GM12873 (cell line): ENCODE results near the gene ARMC7.

Source experiments
- TF ChIP-seq, protein P1 (sequence below): IDR thresholded peaks from 2 replicates; pipeline ENCODE4 v1.5.1; 2012; ENCODE audit warnings: low read depth, mild to moderate bottlenecking, moderate library complexity, low read length, control low read depth; ENCODE audit not compliant: insufficient read depth; ENCODE audit errors: missing control alignments

Gene ARMC7

DNA sequence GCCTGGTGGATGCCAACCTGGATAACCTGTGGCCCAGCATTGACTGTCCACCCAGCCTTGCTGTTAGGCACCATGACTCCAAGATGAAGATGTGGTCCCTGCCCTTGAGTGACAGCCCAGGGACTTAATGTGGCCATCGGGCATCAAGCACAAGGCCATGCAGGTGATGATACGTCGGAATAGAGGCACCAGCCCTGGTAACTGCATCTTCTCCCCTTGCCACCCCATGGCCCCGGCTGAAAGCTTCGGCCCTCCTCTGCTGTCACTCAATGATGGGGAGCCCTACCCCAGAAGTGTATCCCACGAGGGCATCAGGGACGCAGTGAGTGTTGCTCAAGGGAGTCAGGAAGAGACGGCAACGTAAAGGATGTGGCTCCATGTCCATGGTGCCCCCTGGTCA is 19.8 kb downstream of the ARMC7 start:
- TF ChIP-seq, protein P1, sequence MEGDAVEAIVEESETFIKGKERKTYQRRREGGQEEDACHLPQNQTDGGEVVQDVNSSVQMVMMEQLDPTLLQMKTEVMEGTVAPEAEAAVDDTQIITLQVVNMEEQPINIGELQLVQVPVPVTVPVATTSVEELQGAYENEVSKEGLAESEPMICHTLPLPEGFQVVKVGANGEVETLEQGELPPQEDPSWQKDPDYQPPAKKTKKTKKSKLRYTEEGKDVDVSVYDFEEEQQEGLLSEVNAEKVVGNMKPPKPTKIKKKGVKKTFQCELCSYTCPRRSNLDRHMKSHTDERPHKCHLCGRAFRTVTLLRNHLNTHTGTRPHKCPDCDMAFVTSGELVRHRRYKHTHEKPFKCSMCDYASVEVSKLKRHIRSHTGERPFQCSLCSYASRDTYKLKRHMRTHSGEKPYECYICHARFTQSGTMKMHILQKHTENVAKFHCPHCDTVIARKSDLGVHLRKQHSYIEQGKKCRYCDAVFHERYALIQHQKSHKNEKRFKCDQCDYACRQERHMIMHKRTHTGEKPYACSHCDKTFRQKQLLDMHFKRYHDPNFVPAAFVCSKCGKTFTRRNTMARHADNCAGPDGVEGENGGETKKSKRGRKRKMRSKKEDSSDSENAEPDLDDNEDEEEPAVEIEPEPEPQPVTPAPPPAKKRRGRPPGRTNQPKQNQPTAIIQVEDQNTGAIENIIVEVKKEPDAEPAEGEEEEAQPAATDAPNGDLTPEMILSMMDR: no peak

DNA sequence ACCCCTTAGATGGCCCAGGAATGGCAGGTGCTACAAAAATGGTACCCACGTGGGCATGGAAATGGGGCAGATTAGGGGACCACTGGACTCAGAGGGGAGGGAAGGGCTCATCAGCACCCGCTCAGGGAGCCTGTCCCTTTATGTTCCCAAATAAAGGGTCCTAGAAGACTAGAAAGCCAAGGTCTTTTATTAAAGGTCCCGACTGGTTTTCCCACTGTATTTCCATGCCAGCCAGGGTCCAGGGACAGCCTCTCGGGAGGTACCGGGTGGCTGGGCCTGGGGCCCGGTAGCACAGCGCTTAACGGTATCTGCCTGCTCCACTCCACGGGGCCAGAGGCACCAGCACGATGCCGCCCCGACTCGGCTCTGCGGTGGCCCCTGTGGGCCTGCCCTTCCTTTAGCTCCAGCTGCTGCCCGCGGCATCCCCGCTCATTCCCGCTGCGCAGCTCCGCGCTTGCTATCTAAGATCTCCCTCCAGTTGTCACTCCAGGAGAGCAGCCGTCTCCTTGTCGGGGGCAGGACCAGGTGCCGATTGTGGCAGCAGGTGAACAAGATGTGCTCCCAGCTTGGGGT is 20.4 kb downstream of the ARMC7 start:
- TF ChIP-seq, protein P1: no peak

DNA sequence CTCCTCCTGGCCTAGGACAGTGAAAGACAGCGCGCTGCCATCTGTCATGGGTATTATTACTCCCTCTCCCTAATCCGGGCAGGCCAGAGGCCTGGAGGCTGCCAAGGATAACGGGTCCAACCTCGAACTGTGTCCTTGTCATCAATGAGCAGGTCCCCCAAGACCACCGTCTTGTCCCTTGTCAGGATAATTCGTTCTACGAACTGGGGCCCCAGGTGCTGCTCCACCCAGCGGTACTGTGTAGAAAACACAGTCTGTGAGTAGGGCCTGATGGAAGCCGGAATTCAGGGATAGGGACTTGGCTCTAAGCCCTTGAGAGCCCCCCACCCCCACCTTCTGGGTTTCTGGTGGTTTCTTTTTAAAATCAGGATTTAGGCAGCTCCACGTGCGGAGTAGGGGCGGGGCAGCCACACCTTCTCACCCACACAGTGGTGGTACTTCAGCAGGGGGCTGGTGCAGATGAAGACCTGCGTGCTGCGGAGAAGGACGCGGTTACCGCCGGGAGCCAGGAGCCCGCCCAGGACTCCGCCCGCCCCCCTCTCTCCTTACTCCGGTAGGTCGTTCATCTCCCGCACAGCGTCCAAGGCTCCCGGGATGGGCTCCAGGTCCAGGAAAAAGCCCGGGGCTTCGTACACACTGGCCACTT is 21.0 kb downstream of the ARMC7 start:
- TF ChIP-seq, protein P1: peak; percentile 58

DNA sequence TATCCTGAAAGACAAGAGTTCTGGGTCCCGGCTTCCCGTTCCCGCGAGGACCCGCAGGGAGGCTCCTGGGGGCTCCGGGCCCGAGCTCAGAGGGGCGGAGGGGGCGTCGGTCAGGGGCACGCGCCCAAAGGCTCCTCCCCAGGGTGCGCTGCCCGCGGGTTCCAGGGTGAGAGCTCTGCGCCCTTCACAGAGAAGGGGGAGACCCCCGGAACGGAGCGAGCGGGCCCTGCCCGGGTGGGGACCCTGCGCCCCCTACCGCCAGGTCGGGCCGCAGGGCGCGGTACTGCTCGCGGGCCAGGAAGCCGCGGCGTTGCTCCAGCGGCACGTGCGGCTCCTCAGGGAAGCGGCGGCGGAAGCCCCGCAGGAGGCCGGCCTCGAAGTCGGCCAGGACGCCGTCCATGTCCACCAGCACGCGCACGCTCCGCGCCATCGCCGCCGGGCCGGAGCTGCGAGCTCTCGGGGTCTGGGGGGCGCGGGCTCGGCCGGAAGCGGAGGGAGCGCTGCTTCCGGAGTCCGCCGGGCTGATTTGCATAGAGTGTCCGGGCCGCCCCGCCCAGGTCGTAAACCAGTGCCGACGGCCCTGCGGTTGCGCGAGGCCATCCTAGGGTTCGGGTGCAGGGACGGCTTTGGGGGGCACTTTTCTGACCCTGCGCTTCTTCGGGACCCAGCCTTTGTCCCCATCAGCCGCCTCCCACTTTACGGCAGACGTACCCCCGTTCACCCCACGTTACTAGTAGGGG is 21.7 kb downstream of the ARMC7 start, which contains the start of gene NT5C:
NT5C (minus strand) TSS at position 465 of the 740 bp plus-strand sequence; CDS start at position 430, 35 bp downstream.
- TF ChIP-seq, protein P1: peak; percentile 74

DNA sequence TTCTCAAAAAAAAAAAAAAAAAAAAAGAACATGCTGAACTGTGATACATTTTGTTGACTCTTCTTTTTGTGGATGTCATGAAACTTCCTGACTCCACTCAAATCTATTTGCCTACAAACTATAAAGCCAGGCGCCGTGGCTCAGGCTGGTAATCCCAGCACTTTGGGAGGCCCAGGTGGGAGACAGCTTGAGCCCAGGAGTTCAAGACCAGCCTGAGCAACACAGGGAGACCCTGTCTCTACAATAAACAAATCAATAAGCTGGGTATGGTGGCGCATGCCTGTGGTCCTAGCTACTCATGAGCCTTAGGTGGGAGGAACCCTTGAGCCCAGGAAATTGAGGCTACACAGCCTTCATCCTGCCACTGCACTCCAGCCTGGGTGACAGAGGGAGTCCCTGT is 23.2 kb downstream of the ARMC7 start:
- TF ChIP-seq, protein P1: no peak

DNA sequence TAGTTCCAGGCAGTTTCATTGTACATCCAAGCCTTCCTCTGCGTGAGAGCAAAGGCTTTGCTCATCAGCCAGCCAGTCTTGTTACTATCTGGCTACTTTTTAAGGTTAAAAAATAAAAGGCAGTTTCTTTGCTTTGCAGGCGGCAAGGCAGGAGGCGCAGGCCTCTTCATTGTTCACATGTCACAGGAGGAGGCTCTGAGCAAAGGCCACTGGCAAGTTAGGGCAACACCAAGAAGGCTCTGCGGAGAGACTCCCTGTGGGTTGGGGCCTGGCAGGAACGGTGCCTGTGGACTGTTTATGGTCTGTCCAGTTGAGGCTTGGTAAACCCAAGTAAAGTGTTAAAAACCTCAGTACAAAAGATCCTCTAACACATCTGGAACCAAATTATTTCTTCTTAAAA is 25.7 kb downstream of the ARMC7 start:
- TF ChIP-seq, protein P1: no peak

DNA sequence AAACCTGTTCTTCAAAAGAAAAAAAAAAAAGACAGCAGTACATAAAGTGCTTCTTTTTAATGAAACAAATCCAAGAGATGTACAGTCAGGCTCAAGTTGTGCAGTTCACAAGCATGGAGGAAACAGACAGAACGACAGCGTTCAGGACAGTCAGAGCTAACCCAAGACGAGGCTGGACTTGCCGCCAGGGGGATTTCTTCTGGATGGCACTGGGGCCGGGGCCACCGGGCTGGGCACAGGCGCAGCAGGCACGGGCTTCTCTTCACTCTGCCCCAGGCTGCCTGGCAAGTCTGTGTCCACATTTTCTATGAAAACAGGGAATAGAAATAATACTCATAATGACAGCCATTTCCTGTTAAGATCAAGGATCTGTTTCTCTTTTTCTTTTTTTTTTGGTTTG is 26.2 kb downstream of the ARMC7 start:
- TF ChIP-seq, protein P1: no peak
